ENCODE measurements around the gene ATOH1. TPM values are rescaled to one million over a fixed set of nuclear protein-coding genes. Genes with fewer than 3 reads are reported as not detected.

ATOH1 gene
- total RNA-seq, 2 experiments from 2014 or later, result not detected

GRCh38 chr4:93825551-93826216 lies 2.9 kb upstream of the ATOH1 start:
- peaks cover 43% of the 10 kb centered on the region for H3K27me3 Mint-ChIP-seq

GRCh38 chr4:93827272-93827947 lies 1.1 kb upstream of the ATOH1 start:
- no peak for DNase-seq
- H3K27ac Mint-ChIP-seq, result no peak overlapping the region
- ChIA-PET POLR2A (interaction anchor here (0.6 kb wide), 1 partner anchor 8 kb away, joined by 8 read pairs; no protein-coding TSS in a partner anchor), CTCF (no interaction called here)
- peaks cover 3% of the 10 kb centered on the region for H3K4me1 Mint-ChIP-seq
- H3K27me3 Mint-ChIP-seq, result peaks cover 60% of the 10 kb centered on the region
- peaks cover 3% of the 10 kb centered on the region for H3K9me3 Mint-ChIP-seq
- H3K36me3 Mint-ChIP-seq (ENCODE audit: low read depth), result peaks cover 3% of the 10 kb centered on the region
- no peak overlapping the region for H3K4me3 Mint-ChIP-seq

More at GRCh38 chr4:93825551-93826216, 2.9 kb upstream of the ATOH1 start:
- peaks cover 3% of the 10 kb centered on the region for H3K4me1 Mint-ChIP-seq
- H3K9me3 Mint-ChIP-seq, result peaks cover 3% of the 10 kb centered on the region
- ChIA-PET POLR2A (no interaction called here), CTCF (no interaction called here)
- H3K4me3 Mint-ChIP-seq, result no peak overlapping the region
- no peak for DNase-seq
- H3K27ac Mint-ChIP-seq, result no peak overlapping the region
- H3K36me3 Mint-ChIP-seq (ENCODE audit: low read depth), result peaks cover 3% of the 10 kb centered on the region

GRCh38 chr4:93828995-93829819 lies 654 bp downstream of the ATOH1 start:
- CTCF ChIA-PET, result no interaction called here
- DNase-seq, result no peak
- peak overlapping the region; percentile 31 for H3K27ac Mint-ChIP-seq
- H3K4me1 Mint-ChIP-seq, result peaks cover 3% of the 10 kb centered on the region
- POLR2A ChIA-PET, result no interaction called here
- peaks cover 3% of the 10 kb centered on the region for H3K36me3 Mint-ChIP-seq (ENCODE audit: low read depth)
- no peak overlapping the region for H3K4me3 Mint-ChIP-seq
- peaks cover 72% of the 10 kb centered on the region for H3K27me3 Mint-ChIP-seq
- peaks cover 3% of the 10 kb centered on the region for H3K9me3 Mint-ChIP-seq

- ChIA-PET POLR2A (no interaction called here), CTCF (no interaction called here)
- Mint-ChIP-seq H3K36me3 (ENCODE audit: low read depth) (peaks cover 3% of the 10 kb centered on the region), H3K9me3 (peaks cover 3% of the 10 kb centered on the region), H3K4me1 (peaks cover 3% of the 10 kb centered on the region), H3K27ac (peak overlapping the region; percentile 57), H3K4me3 (peak overlapping the region; percentile 12), H3K27me3 (peaks cover 77% of the 10 kb centered on the region)
- DNase-seq, result no peak
These were observed 1.5 kb downstream of the ATOH1 start for GRCh38 chr4:93829820-93830687.

- peaks cover 3% of the 10 kb centered on the region for H3K9me3 Mint-ChIP-seq
- peaks cover 76% of the 10 kb centered on the region for H3K27me3 Mint-ChIP-seq
- no peak overlapping the region for H3K27ac Mint-ChIP-seq
These were observed 3.4 kb downstream of the ATOH1 start for GRCh38 chr4:93831716-93832496.

GRCh38 chr4:93834249-93835066 lies 5.9 kb downstream of the ATOH1 start:
- Mint-ChIP-seq H3K9me3 (no peaks in the 10 kb centered on the region), H3K27me3 (peaks cover 55% of the 10 kb centered on the region), H3K4me1 (no peaks in the 10 kb centered on the region), H3K27ac (no peak overlapping the region), H3K36me3 (ENCODE audit: low read depth) (no peaks in the 10 kb centered on the region), H3K4me3 (no peak overlapping the region)
- CTCF ChIA-PET, result no interaction called here
- POLR2A ChIA-PET, result interaction anchor here (0.6 kb wide), 1 partner anchor 8 kb away, joined by 8 read pairs; no protein-coding TSS in a partner anchor
- DNase-seq, result no peak

More at GRCh38 chr4:93831716-93832496, 3.4 kb downstream of the ATOH1 start:
- no peak for DNase-seq
- ChIA-PET CTCF (no interaction called here), POLR2A (no interaction called here)
- Mint-ChIP-seq H3K4me3 (no peak overlapping the region), H3K36me3 (ENCODE audit: low read depth) (peaks cover 3% of the 10 kb centered on the region), H3K4me1 (peaks cover 3% of the 10 kb centered on the region)

GRCh38 chr4:93835929-93836328 lies 7.4 kb downstream of the ATOH1 start:
- Mint-ChIP-seq H3K27me3 (peaks cover 42% of the 10 kb centered on the region), H3K4me3 (no peak overlapping the region), H3K36me3 (ENCODE audit: low read depth) (no peaks in the 10 kb centered on the region), H3K4me1 (no peaks in the 10 kb centered on the region), H3K9me3 (no peaks in the 10 kb centered on the region), H3K27ac (no peak overlapping the region)
- ChIA-PET POLR2A (no interaction called here), CTCF (no interaction called here)
- no peak for DNase-seq

- H3K27ac Mint-ChIP-seq, result no peak overlapping the region
- POLR2A ChIA-PET, result no interaction called here
- no peaks in the 10 kb centered on the region for H3K36me3 Mint-ChIP-seq (ENCODE audit: low read depth)
- DNase-seq, result no peak
- no peaks in the 10 kb centered on the region for H3K9me3 Mint-ChIP-seq
- H3K4me1 Mint-ChIP-seq, result no peaks in the 10 kb centered on the region
- H3K27me3 Mint-ChIP-seq, result peaks cover 8% of the 10 kb centered on the region
- no peak overlapping the region for H3K4me3 Mint-ChIP-seq
- CTCF ChIA-PET, result no interaction called here
These were observed 11.2 kb downstream of the ATOH1 start for GRCh38 chr4:93839704-93840103.

GRCh38 chr4:93841803-93842345 lies 13.3 kb downstream of the ATOH1 start:
- ChIA-PET CTCF (no interaction called here), POLR2A (no interaction called here)
- no peak for DNase-seq
- Mint-ChIP-seq H3K36me3 (ENCODE audit: low read depth) (no peaks in the 10 kb centered on the region), H3K27ac (no peak overlapping the region), H3K4me3 (no peak overlapping the region), H3K27me3 (no peaks in the 10 kb centered on the region), H3K4me1 (no peaks in the 10 kb centered on the region), H3K9me3 (no peaks in the 10 kb centered on the region)

GRCh38 chr4:93842601-93843252 lies 14.2 kb downstream of the ATOH1 start:
- no peak for DNase-seq
- CTCF ChIA-PET, result no interaction called here
- no peaks in the 10 kb centered on the region for H3K27me3 Mint-ChIP-seq
- POLR2A ChIA-PET, result no interaction called here
- no peak overlapping the region for H3K4me3 Mint-ChIP-seq
- H3K9me3 Mint-ChIP-seq, result no peaks in the 10 kb centered on the region
- H3K4me1 Mint-ChIP-seq, result no peaks in the 10 kb centered on the region
- no peaks in the 10 kb centered on the region for H3K36me3 Mint-ChIP-seq (ENCODE audit: low read depth)
- H3K27ac Mint-ChIP-seq, result no peak overlapping the region

GRCh38 chr4:93843772-93844171 lies 15.2 kb downstream of the ATOH1 start:
- ChIA-PET CTCF (no interaction called here), POLR2A (no interaction called here)
- H3K9me3 Mint-ChIP-seq, result no peaks in the 10 kb centered on the region
- no peak for DNase-seq
- no peaks in the 10 kb centered on the region for H3K4me1 Mint-ChIP-seq
- no peak overlapping the region for H3K27ac Mint-ChIP-seq
- H3K36me3 Mint-ChIP-seq (ENCODE audit: low read depth), result no peaks in the 10 kb centered on the region
- H3K4me3 Mint-ChIP-seq, result no peak overlapping the region
- H3K27me3 Mint-ChIP-seq, result no peaks in the 10 kb centered on the region
